ENCODE measurements around the gene FCRLB.

- TF ChIP-seq CTCF (conservative IDR thresholded peaks at IDR 0.05) (no peak), ZFX (IDR thresholded peaks at IDR 0.05) (no peak)
Observed at GRCh38 chr1:161728376-161729226, 7.3 kb downstream of the FCRLB start.
